HuH-7.5 (cell line): Measurements from ENCODE around the gene PABPC3.

ENCODE experiments used
- DNase-seq: peaks from one replicate; pipeline ENCODE4 v3.0.0; 2011; ENCODE audit warnings: low spot score

The PABPC3 gene

GRCh38 chr13:25112695-25113255 is 16.8 kb downstream of the PABPC3 start:
- DNase-seq: no peak

- DNase-seq: peak; percentile 28
Measured at GRCh38 chr13:25114220-25114619, 18.3 kb downstream of the PABPC3 start.

- DNase-seq: no peak
Measured at GRCh38 chr13:25116044-25116443, 20.1 kb downstream of the PABPC3 start.

- no peak for DNase-seq
Measured at GRCh38 chr13:25117312-25117711, 21.4 kb downstream of the PABPC3 start.

- DNase-seq: no peak
Measured at GRCh38 chr13:25118378-25118905, 22.5 kb downstream of the PABPC3 start.

- DNase-seq: no peak
Measured at GRCh38 chr13:25130944-25131343, 35.0 kb downstream of the PABPC3 start.

- DNase-seq: no peak
Measured at GRCh38 chr13:25131881-25132420, 36.0 kb downstream of the PABPC3 start.

- no peak for DNase-seq
Measured at GRCh38 chr13:25132751-25133390, 36.9 kb downstream of the PABPC3 start.

GRCh38 chr13:25135896-25136295 is 40.0 kb downstream of the PABPC3 start:
- no peak for DNase-seq

- DNase-seq: no peak
Measured at GRCh38 chr13:25136880-25137787, 41.2 kb downstream of the PABPC3 start.

GRCh38 chr13:25137788-25138115 is 41.8 kb downstream of the PABPC3 start:
- DNase-seq: no peak

GRCh38 chr13:25141042-25141441 is 45.1 kb downstream of the PABPC3 start:
- no peak for DNase-seq

GRCh38 chr13:25143706-25144105 is 47.8 kb downstream of the PABPC3 start:
- no peak for DNase-seq

GRCh38 chr13:25147638-25148401 is 51.9 kb downstream of the PABPC3 start:
- DNase-seq: no peak

- DNase-seq: no peak
Measured at GRCh38 chr13:25148402-25148771, 52.5 kb downstream of the PABPC3 start.
